Left colon (tissue), 2 donors: ENCODE results near the gene CORO1A. TPM values are rescaled to one million over a fixed set of nuclear protein-coding genes. Genes with fewer than 3 reads are reported as not detected.

Experiments used
- ATAC-seq: fragments of 200-7000 bp; cut with Tn5 transposase; one replicate; pipeline ENCODE4 v1.9.1; 2020; ENCODE audit warnings: mild to moderate bottlenecking, moderate library complexity
- DNase-seq, 2 donors: peaks; one replicate each; pipeline ENCODE4 v3.0.0-alpha.2; 2020
- intact Hi-C, 2 donors: fragments of 100-400 bp; cut with DNase I in 1 of 2; cut with micrococcal nuclease in 1 of 2; formaldehyde crosslinking; loops; one replicate each; pipeline versions ENCODE4 v1.11.2 to v1.14.0; 2022; cut with DNase I, micrococcal nuclease
- long read RNA-seq: library from polyadenylated mRNA; unstranded; transcript quantifications from one replicate; pipeline ENCODE4 v2.0.0, GENCODE V29; 2021
- total RNA-seq, 2 donors: library from RNA; stranded (reverse); fragmentation: NEBNext Ultra II Directional; extraction: Animal tissue kit (Norgen Biotek cat#: 25700); gene quantifications; one replicate each; pipeline ENCODE4 v1.2.1, GENCODE V29; 2021
- donor health status: DM: no; HTN: no; CAD: no.
- donor health status: DM: yes; HTN: yes; CAD: no.

Gene CORO1A
- 10 to 100 TPM in 1 of 2 donors, 1 to 10 TPM in 1; 7.6 to 24.5 TPM for total RNA-seq
- long read RNA-seq, transcript CORO1A-201 (11 exons, 1,803 nt), result major isoform, 10 of 11 reads
- long read RNA-seq, partial matches to known transcripts, result 1 of 11 reads
- long read RNA-seq, other reads (novel, unspliced or antisense), result 0 of 11 reads

DNA sequence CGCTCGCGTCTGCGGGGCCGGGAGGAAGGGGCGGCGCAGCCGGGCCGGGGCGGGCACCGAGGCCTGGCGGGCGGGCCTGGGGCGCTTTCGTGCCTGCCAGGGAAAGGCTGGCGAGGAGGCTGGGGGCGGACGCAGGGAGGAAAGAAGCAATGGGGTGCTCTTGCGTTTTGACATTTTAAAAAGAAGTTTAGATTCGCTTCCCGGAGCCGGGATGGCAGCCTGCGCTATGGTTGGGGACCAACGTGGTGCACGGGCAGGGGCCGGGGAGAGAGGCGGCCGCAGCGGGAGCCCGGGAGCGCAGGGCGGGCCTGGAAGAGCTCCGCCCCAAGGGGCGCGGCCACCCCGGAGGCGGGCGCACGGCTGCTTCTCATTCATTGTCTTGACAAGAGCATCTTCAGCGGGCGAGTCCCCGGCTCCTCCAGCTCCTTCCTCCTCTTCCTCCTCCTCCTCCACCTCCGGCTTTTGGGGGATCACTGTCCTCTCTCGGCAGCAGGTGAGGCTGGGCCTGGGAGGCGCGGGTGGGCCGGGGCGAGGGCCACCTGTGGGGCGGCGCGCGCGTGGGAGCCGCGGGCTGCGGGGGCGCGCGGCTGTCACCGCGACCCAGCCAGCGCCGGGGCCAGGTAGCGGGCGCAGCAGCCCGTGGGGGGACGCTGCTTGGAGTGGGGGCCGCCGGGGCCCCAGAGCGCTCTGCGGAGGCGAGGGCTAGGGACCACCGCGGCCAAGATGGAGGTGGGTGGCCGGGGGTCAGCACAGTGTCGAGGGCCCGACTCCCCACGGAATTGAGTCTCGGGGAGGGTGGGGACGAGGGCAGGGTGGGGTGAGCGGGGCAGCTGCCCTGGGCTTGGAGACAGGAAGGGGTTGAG, at the start of gene CORO1A:
TSS of gene CORO1A (plus strand) at position 370 of the 863 bp plus-strand sequence. CDS start 1,608 bp downstream, outside the sequence.
- ATAC-seq (peak; percentile 75), DNase-seq (peak; percentile 85 to 92)
- intact Hi-C loops, result no loop called here

DNA sequence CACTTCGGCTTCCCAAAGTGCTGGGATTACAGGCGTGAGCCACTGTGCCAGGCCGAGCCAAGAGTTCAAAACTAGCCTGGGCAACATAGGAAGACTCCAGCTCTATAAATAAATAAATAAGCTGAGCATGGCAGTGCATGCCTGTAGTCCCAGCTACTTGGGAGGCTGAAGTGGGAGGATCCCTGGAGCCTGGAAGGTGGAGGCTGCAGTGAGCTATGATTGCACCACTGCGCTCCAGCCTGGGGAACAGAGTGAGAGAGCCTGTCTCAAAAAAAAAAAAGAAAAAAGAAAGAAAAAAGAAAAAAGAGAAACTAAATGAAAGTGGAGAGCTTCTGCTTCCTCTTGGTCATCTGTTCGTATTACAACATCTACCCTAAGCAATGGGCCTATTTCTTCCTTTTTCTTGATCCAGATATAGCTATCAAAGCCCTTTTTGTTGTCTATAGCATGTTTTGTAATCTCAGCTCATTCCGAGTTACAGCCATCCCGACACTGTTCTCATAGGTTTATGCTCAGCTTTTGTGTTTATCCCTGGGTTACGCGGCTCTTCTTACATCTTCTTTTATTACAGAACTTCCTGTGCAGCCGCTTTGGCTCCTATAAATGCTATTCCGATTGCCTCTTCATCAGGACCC, 46.3 kb upstream of the CORO1A start:
- no peak for ATAC-seq
- intact Hi-C loops, result no loop called here
- no peak for DNase-seq

DNA sequence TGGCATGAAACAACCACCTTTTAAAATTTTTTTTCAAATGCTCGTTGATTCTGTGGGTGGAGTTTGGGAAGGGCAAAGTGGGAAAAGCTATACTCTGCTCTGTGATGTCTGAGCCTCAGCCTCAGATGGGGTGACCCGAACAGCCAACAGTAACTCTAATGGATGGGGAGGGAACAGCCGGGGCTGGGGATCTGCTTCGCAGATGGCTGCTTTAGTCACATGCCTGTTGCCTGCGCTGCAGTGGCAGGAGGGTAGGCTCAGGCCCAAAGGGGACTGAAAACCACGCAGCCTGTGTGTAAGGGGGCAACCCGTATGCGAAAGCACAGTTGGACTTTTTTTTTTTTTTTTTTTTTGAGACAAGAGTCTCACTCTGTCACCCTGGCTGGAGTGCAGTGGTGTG, 45.5 kb upstream of the CORO1A start:
- intact Hi-C loops, result no loop called here
- DNase-seq (no peak), ATAC-seq (no peak)

DNA sequence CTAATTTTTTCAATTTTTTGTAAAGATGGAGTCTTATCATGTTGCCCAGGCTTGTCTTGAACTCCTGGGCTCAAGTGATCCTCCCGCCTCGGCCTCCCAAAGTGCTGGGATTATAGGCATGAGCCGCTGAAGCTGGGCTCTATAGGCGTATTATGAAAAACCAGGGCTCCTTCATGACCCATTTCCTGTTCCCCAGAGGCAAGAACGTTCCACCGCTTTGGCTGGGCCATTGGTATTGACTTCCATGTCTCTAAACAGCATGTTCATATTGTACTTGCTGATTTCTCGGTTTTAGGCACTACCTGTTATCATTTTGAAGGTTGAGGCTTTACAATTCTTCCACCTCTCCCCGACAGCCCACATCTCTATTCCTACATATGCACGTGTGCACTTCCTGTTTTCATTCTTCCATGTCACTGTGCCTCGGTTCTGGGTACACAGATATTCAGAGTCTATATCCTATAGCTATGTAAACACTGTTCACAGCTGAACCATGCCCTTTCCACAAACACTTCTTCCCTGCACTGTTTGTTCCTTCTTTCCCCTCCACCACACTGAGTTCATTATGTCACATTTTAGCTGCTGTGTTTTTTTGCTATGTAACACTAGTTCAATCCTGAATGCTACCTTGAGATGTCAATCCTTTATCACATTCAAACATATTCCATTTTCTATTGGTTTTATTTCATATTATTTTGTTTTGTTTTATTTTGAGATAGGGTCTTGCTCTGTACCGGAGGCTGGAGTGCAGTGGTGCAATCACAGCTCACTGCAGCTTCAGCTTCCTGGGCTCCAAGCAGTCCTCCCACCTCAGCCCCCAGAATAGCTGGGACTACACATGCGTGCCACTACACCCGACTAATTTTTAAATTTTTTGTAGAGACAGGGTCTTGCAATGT, 43.6 kb upstream of the CORO1A start:
- peak; percentile 97 for ATAC-seq
- DNase-seq, result peak in 1 of 2 donors; percentile 32
- intact Hi-C loops, result no loop called here

DNA sequence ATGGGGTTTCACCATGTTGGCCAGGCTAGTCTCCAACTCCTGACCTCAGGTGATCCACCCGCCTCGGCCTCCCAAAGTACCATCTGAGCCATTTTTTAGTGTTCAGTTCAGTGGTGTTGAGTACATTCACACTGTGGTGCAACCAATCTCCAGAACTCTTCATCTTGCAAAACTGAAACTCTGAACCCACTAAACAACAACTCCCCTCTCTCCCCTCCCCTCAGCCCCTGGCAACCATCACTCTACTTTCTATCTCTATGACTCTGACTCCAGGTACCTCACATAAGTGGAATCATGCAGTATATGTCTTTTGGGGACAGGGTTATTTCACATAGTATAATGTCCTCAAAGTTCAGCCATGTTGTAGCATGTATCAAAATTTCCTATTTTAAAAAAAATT, 41.7 kb upstream of the CORO1A start:
- intact Hi-C loops, result no loop called here
- DNase-seq (no peak), ATAC-seq (no peak)

DNA sequence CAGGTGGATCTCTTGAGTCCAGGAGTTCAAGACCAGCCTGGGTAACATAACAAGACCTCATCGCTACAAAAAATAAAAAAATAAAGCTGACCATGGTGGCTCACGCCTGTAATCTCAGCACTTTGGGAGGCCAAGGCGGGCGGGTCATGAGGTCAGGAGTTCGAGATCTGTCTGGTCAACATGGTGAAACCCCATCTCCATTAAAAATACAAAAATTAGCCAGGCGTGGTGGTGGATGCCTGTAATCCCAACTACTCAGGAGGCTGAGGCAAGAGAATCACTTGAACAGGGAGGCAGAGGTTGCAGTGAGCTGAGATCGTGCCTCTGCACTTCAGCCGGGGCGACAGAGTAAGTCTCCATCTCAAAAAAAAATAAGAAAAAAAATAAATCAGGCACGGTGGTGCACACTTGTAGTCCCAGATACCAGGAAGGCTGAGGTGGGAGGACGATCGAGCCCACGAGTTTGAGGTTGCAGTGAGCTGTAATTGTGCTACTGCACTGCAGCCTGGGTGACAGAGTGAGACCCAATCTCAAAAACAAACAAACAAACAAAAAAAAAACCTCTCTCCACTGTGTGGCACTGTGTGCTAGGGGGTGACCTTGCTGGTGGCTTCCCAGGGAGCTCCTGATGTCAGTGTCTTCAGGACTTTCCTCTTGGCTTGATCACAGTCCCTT, 40.6 kb upstream of the CORO1A start:
- intact Hi-C loops, result no loop called here
- ATAC-seq (peak; percentile 14), DNase-seq (no peak)

DNA sequence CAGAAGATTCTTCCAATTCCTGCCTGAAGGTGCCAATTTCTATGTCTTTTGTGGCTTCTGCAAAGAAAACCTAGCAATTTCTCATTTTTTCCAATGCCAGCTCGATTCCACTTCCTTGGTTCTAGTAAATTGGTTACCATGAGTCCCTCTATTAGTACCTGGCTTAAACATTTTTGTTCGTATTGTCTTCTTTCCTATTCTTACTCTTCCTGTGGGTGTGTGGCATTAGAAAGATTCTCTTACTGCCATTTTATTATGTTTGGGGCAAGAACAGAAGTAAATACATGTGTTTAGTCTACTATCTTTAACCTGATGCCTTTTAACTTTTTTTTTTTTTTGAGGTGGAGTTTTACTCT, 40.1 kb upstream of the CORO1A start:
- DNase-seq (no peak), ATAC-seq (no peak)
- intact Hi-C loops, result no loop called here

DNA sequence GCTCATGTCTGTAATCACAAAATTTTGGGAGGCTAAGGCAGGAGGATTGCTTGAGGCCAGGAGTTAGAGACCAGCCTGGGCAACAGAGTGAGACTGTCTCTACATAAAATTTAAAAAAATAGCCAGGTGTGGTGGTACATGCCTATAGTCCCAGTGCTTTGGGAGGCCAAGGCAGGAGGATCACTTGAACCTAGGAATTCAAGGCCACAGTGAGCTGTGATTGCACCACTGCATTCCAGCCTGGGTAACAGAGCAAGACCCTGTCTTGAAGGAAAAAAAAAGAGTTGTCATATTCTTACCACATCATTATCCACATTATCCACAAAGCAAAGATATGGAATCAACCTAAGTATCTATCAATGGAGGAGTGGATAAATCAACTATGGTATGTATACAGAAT, 39.4 kb upstream of the CORO1A start:
- intact Hi-C loops, result no loop called here
- ATAC-seq, result no peak

DNA sequence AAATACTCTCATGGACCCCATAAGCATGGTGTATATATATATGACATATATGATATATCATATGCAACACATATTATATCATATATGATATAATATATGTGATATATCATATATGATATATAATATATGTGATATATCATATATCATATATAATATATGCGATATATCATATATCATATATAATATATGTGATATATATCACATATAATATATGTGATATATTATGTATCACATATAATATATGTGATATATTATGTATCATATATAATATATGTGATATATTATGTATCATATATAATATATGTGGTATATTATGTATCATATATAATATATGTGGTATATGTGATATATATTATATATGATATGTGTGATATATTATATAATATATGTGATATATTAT, 38.5 kb upstream of the CORO1A start:
- intact Hi-C loops, result no loop called here
- DNase-seq (no peak), ATAC-seq (no peak)

More for the DNA sequence above, 39.4 kb upstream of the CORO1A start:
- no peak for DNase-seq

DNA sequence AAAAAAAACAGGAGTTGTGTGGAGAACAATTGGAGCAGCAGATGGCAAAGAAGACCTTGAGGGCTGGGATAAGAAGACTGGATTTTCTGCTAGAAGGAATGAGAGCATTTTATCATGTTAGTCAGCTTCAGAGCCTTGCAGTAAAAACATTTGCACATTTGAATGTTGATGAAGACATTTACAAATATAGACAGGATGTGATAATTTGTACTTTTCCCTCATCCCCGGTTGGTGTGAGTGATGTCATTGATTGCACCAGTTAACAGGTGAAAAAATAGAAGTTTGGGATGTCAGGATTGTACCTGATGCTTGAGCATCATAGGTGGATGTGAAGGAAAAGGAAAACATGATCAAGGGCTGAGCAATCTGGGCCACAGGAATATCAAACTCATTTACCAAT, 37.7 kb upstream of the CORO1A start:
- DNase-seq, result no peak
- no peak for ATAC-seq
- intact Hi-C loops, result no loop called here

DNA sequence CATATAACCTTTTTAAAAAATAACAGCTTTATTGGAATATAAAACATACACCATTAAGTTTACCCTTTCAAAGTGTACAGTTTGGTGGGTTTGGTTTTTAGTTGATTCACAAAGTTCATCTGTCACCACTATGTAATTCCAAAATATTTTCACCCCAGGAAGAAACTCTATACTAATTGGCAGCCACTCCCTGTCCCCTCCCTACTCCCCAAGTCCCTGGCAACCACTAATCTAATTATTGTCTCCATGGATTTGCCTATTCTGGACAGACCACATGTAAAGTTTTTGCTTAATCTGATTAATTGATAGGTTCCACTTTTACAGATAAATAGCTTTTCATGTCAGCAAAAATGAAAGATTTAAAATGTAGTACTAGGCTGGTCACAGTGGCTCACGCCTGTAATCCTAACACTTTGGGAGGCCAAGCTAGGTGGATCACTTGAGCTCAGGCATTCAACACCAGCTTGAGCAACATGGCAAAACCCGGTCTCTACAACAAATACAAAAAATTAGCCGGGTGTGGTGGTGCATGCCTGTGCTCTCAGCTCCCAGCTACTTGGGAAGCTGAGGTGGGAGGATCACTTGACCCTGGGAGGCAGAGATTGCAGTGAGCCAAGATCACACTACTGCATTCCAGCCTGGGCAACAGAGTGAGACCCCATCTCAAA, 35.4 kb upstream of the CORO1A start:
- intact Hi-C loops, result no loop called here
- ATAC-seq (no peak), DNase-seq (no peak)

DNA sequence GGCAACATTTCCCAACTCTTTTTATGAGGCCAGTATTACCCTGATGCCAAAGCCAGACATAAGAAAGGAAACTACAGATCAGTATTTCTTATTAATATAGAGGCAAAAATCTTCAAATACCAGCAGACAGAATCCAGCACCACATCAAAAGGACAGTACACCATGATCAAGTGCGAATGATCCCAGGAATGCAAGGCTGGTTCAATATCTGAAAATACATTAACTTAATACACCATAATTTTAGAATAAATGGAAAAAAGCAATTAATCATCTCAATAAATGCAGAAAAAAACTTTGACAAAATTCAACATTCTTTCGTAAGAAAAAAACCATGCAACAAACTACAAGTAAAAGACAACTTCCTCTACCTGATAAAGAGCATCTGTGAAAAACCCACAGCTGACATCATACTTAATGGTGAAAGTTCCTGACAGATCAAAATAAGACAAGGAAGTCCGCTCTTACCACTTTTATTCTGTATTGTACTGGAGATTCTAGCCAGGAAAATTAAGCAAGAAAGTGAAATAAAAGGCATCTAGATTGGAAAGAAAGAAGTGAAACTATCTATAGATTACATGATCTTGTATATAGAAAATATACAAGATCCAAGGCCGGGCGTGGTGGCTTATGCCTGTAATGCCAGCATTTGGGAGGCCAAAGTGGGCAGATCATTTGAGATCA, 34.0 kb upstream of the CORO1A start:
- no peak for ATAC-seq
- intact Hi-C loops, result no loop called here
- DNase-seq, result no peak

DNA sequence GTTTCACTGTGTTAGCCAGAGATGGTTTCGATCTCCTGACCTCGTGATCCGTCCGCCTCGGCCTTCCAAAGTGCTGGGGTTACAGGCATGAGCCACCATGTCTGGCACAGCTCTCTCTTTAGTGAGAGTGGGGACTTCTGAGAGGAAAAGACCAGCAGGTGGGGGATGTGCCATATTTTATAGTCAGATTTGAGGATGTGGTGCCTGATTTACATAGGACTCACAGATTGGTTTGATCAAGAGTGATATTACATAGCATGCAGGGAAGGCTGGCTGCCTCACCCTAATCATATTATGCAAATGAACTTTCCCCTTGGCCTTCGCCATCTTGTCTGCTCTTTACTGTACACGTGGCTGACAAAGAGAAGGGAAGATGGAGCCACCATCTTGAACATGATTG, 32.3 kb upstream of the CORO1A start:
- intact Hi-C loops, result no loop called here
- no peak for ATAC-seq
- DNase-seq, result no peak

DNA sequence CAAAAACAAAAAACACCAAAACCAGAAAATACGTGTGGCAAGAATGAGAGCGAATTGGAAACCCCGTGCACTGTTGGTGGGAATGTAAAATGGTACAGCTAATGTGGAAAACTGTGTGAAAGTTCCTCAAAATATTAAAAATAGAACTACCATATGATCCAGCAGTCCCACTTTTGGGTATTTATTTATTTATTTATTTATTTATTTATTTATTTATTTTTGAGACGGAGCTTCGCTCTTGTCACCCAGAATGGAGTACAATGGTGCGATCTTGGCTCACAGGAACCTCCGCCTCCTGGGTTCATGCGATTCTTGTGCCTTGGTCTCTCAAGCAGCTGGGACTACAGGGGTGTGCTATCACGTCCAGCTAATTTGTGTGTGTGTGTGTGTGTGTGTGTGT, 30.9 kb upstream of the CORO1A start:
- DNase-seq, result no peak
- ATAC-seq, result no peak
- intact Hi-C loops, result no loop called here

DNA sequence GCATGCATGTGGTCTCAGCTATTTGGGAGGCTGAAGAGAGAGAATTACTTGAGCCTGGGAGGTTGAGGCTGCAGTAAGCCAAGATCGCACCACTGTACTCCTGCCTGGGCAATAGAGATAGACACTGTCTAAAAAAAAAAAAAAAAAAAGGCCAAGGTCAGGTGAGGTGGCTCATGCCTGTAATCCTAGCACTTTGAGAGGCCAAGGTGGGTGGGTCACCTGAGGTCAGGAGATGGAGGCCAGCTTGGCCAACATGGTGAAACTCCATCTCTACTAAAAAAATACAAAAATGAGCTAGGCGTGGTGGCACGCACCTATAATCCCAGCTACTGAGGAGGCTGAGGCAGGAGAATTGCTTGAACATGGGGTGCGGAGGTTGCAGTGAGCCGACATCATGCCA, 28.2 kb upstream of the CORO1A start:
- intact Hi-C loops, result no loop called here
- DNase-seq, result no peak
- ATAC-seq, result no peak

DNA sequence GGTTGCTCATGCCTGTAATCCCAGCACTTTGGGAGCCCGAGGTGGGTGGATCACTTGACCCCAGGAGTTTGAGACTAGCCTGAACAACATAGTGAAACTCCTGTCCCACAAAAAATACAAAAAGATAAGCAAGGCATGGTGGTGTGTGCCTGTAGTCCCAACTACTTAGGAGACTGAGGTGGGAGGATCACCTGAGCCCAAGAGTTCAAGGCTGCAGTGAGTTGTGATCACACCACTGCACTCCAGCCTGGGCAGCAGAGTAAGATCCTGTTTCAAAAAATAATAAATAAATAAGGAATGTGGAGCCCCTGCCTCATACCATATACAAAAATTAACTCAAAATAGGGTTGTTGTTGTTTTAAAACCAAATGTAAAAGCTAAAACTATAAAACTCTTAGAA, 26.2 kb upstream of the CORO1A start:
- DNase-seq, result no peak
- intact Hi-C loops, result no loop called here
- ATAC-seq, result no peak

DNA sequence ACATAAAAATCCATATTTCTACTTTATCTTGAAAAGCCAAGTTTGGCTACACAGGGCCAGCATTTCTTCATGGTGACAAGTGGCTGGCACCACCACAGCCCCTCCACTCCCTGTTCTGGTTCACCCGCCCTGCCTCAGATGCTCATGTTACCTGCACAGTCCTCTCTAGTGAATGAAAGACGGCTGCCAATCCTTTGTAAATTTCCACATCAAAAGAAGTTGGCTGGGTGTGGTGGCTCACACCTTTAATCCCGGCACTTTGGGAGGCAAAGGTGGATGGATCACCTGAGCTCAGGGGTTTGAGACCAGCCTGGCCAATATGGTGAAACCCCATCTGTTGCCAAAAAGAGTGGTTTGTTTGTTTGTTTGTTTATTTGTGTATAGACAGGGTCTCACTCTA, 19.9 kb upstream of the CORO1A start:
- no peak for DNase-seq
- ATAC-seq, result no peak
- intact Hi-C loops, result no loop called here
